Measurements from ENCODE around the gene CYP2B6.
"Not testable (repeated sequence)": the region's sequence is repeated elsewhere in the genome, so short reads cannot be mapped to it uniquely, and the experiment has no call there.

The CYP2B6 gene

GRCh38 chr19:40981591-40981990 lies 9.5 kb upstream of the CYP2B6 start:
- no peak for DNase-seq

- no peak for DNase-seq
Observed at GRCh38 chr19:40982594-40983101, 8.4 kb upstream of the CYP2B6 start.

GRCh38 chr19:40989453-40989852 lies 1.6 kb upstream of the CYP2B6 start:
- no peak for DNase-seq

- DNase-seq: no peak
Observed at GRCh38 chr19:40995355-40995754, 4.3 kb downstream of the CYP2B6 start.

- not testable (repeated sequence) for DNase-seq
Observed at GRCh38 chr19:40999018-40999417, 7.9 kb downstream of the CYP2B6 start.

- no peak for DNase-seq
Observed at GRCh38 chr19:41000310-41000737, 9.2 kb downstream of the CYP2B6 start.

- DNase-seq: no peak
Observed at GRCh38 chr19:41001243-41001971, 10.3 kb downstream of the CYP2B6 start.

- DNase-seq: not testable (repeated sequence)
Observed at GRCh38 chr19:41003656-41004055, 12.6 kb downstream of the CYP2B6 start.

GRCh38 chr19:41009700-41010235 lies 18.7 kb downstream of the CYP2B6 start:
- DNase-seq: no peak

- DNase-seq: no peak
Observed at GRCh38 chr19:41013359-41013758, 22.3 kb downstream of the CYP2B6 start.

GRCh38 chr19:41014643-41015042 lies 23.6 kb downstream of the CYP2B6 start:
- no peak for DNase-seq

- DNase-seq: no peak
Observed at GRCh38 chr19:41016488-41017071, 25.5 kb downstream of the CYP2B6 start.

GRCh38 chr19:41018736-41019290 lies 27.7 kb downstream of the CYP2B6 start:
- no peak for DNase-seq

- DNase-seq: no peak
Observed at GRCh38 chr19:41019346-41019745, 28.3 kb downstream of the CYP2B6 start.

- no peak for DNase-seq
Observed at GRCh38 chr19:41023193-41023592, 32.1 kb downstream of the CYP2B6 start.

- no peak for DNase-seq
Observed at GRCh38 chr19:41025411-41025810, 34.3 kb downstream of the CYP2B6 start.

GRCh38 chr19:41025871-41026270 lies 34.8 kb downstream of the CYP2B6 start:
- DNase-seq: no peak

- no peak for DNase-seq
Observed at GRCh38 chr19:41027273-41027967, 36.3 kb downstream of the CYP2B6 start.

GRCh38 chr19:41029524-41030432 lies 38.7 kb downstream of the CYP2B6 start:
- DNase-seq: no peak

GRCh38 chr19:41030651-41031050 lies 39.6 kb downstream of the CYP2B6 start:
- no peak for DNase-seq

GRCh38 chr19:41031916-41032315 lies 40.8 kb downstream of the CYP2B6 start:
- no peak for DNase-seq

GRCh38 chr19:41033324-41033723 lies 42.2 kb downstream of the CYP2B6 start:
- not testable (repeated sequence) for DNase-seq

Measured in NCI-H1092 treated with DMSO at 0.1 percent for 48 hours (cell line).